Superior temporal gyrus (tissue), 1 donor: ENCODE data around the gene UBAP1.
"Not testable (repeated sequence)": the region's sequence is repeated elsewhere in the genome, so short reads cannot be mapped to it uniquely, and the experiment has no call there.

Source experiments
- DNase-seq: peaks from one replicate; pipeline ENCODE4 v3.0.0-alpha.2; 2016; ENCODE audit errors: extremely low spot score

The UBAP1 gene

GRCh38 chr9:34224349-34224748, 45.5 kb downstream of the UBAP1 start:
- DNase-seq = no peak

- DNase-seq = not testable (repeated sequence)
These were observed 47.4 kb downstream of the UBAP1 start for GRCh38 chr9:34226144-34226760.

- no peak for DNase-seq
These were observed 48.6 kb downstream of the UBAP1 start for GRCh38 chr9:34227445-34227844.

GRCh38 chr9:34230556-34230955, 51.7 kb downstream of the UBAP1 start:
- no peak for DNase-seq

- DNase-seq = no peak
These were observed 53.4 kb downstream of the UBAP1 start for GRCh38 chr9:34232201-34232600.

GRCh38 chr9:34233672-34234071, 54.8 kb downstream of the UBAP1 start:
- DNase-seq = no peak

- no peak for DNase-seq
These were observed 59.0 kb downstream of the UBAP1 start for GRCh38 chr9:34237836-34238235.

GRCh38 chr9:34240006-34240405, 61.2 kb downstream of the UBAP1 start:
- DNase-seq = no peak

- no peak for DNase-seq
These were observed 64.0 kb downstream of the UBAP1 start for GRCh38 chr9:34242830-34243229.

GRCh38 chr9:34245212-34245611, 66.4 kb downstream of the UBAP1 start:
- not testable (repeated sequence) for DNase-seq

- DNase-seq = no peak
These were observed 67.6 kb downstream of the UBAP1 start for GRCh38 chr9:34246453-34246852.

GRCh38 chr9:34247782-34248181, 68.9 kb downstream of the UBAP1 start:
- not testable (repeated sequence) for DNase-seq

- DNase-seq = no peak
These were observed 70.4 kb downstream of the UBAP1 start for GRCh38 chr9:34249274-34249673.

GRCh38 chr9:34250721-34251120, 71.9 kb downstream of the UBAP1 start:
- no peak for DNase-seq

GRCh38 chr9:34252016-34252415, 73.2 kb downstream of the UBAP1 start:
- no peak for DNase-seq

- peak; percentile 83 for DNase-seq
These were observed 74.0 kb downstream of the UBAP1 start for GRCh38 chr9:34252670-34253459.

GRCh38 chr9:34253460-34253837, 74.6 kb downstream of the UBAP1 start:
- DNase-seq = peak; percentile 68

GRCh38 chr9:34254141-34254913, 75.5 kb downstream of the UBAP1 start:
- DNase-seq = peak; percentile 30

GRCh38 chr9:34254966-34255825, 76.4 kb downstream of the UBAP1 start:
- no peak for DNase-seq

- DNase-seq = no peak
These were observed 77.3 kb downstream of the UBAP1 start for GRCh38 chr9:34256104-34256503.

- DNase-seq = no peak
These were observed 78.2 kb downstream of the UBAP1 start for GRCh38 chr9:34256987-34257585.
